PC-3 (cell line): ENCODE data around the gene NCOA7. TPM values are rescaled to one million over a fixed set of nuclear protein-coding genes. Genes with fewer than 3 reads are reported as not detected.
"Not testable (repeated sequence)": the region's sequence is repeated elsewhere in the genome, so short reads cannot be mapped to it uniquely, and the experiment has no call there.

Source experiments
- ATAC-seq: fragments of 200-7000 bp; cut with Tn5 transposase; 2 replicates; pipeline ENCODE4 v1.9.1; 2020; ENCODE audit warnings: mild to moderate bottlenecking, moderate library complexity
- BruUV-seq: library from RNA; stranded (reverse); fragments of 400-500 nt; replicated peaks from 2 replicates; lab custom pipeline; 2021; lab: Mats Ljungman, UMichigan
- CTCF ChIA-PET: fragments of 300-600 bp; sonication (Branson Sonifier 250); formaldehyde crosslinking; loops from one replicate; lab custom pipeline; 2022; ENCODE audit warnings: antibody characterized with exemption; lab: Charles Lee
- POLR2A ChIA-PET: fragments of 300-600 bp; sonication (Branson Sonifier 250); formaldehyde crosslinking; loops from one replicate; lab custom pipeline; 2022; ENCODE audit warnings: antibody characterized with exemption; ENCODE audit not compliant: unreplicated experiment; lab: Charles Lee
- DNase-seq: peaks from one replicate; pipeline ENCODE4 v3.0.0-alpha.2; 2015
- H2AFZ ChIP-seq: fragments of 300-600 bp; sonication (generic); 2 replicates; pipeline ENCODE4 v1.6.0; 2016; ENCODE audit warnings: antibody characterized with exemption, low read length
- H3F3A ChIP-seq: fragments of 300-600 bp; sonication (generic); one replicate; pipeline ENCODE4 v1.6.0; 2017; ENCODE audit warnings: antibody characterized with exemption, low read length, control low read depth, mild to moderate bottlenecking; ENCODE audit not compliant: unreplicated experiment
- H3K27ac ChIP-seq: fragments of 300-600 bp; sonication (generic); 2 replicates; pipeline ENCODE4 v1.5.1; 2016; ENCODE audit warnings: mild to moderate bottlenecking, low read length
- H3K27me3 ChIP-seq: fragments of 300-600 bp; sonication (generic); 2 replicates; pipeline ENCODE4 v1.6.1; 2016; ENCODE audit warnings: low read length, mixed read lengths
- H3K36me3 ChIP-seq: fragments of 300-600 bp; sonication (generic); 2 replicates; pipeline ENCODE4 v1.6.1; 2016; ENCODE audit warnings: low read depth, mixed run types, low read length, mixed read lengths
- H3K4me1 ChIP-seq: fragments of 300-600 bp; sonication (generic); 2 replicates; pipeline ENCODE4 v1.5.1; 2016; ENCODE audit warnings: low read length; ENCODE audit not compliant: insufficient read depth
- H3K4me2 ChIP-seq: fragments of 300-600 bp; sonication (generic); 2 replicates; pipeline ENCODE4 v1.6.0; 2016; ENCODE audit warnings: low read length
- H3K4me3 ChIP-seq: fragments of 300-600 bp; sonication (generic); 2 replicates; pipeline ENCODE4 v1.5.1; 2016; ENCODE audit warnings: mild to moderate bottlenecking, low read length, mixed read lengths
- H3K79me2 ChIP-seq: fragments of 300-600 bp; sonication (generic); 2 replicates; pipeline ENCODE4 v1.6.1; 2017; ENCODE audit warnings: low read length, mixed read lengths
- H3K9ac ChIP-seq: fragments of 300-600 bp; sonication (generic); 2 replicates; pipeline ENCODE4 v1.6.0; 2016; ENCODE audit warnings: mild to moderate bottlenecking, low read length
- H3K9me2 ChIP-seq: fragments of 300-600 bp; sonication (generic); replicated peaks from 2 replicates; pipeline ENCODE4 v1.6.1; 2016; ENCODE audit warnings: mixed run types, low read length, mixed read lengths
- H3K9me3 ChIP-seq: fragments of 300-600 bp; sonication (generic); 2 replicates; pipeline ENCODE4 v1.6.1; 2016; ENCODE audit warnings: low read length, mixed read lengths
- H4K20me1 ChIP-seq: fragments of 300-600 bp; sonication (generic); 2 replicates; pipeline ENCODE4 v1.6.1; 2016; ENCODE audit warnings: low read length, mixed read lengths
- CTCF ChIP-seq: fragments of 300-600 bp; sonication (generic); conservative IDR thresholded peaks from 2 replicates; pipeline ENCODE4 v1.5.1; 2017; ENCODE audit warnings: antibody characterized with exemption, low read depth, mild to moderate bottlenecking, low read length
- EZH2 ChIP-seq: fragments of 300-600 bp; sonication (generic); IDR thresholded peaks from one replicate; pipeline ENCODE4 v1.6.1; 2017; ENCODE audit warnings: antibody characterized with exemption, mild to moderate bottlenecking, low read length; ENCODE audit not compliant: unreplicated experiment
- EZH2phosphoT487 ChIP-seq: fragments of 300-600 bp; sonication (generic); IDR thresholded peaks from 2 replicates; pipeline ENCODE4 v1.6.1; 2018; ENCODE audit warnings: mild to moderate bottlenecking, antibody characterized with exemption, low read length, borderline replicate concordance
- intact Hi-C: fragments of 100-400 bp; cut with micrococcal nuclease; formaldehyde crosslinking; loops from 2 replicates; pipeline ENCODE4 v1.9.0; 2023
- total RNA-seq: library from RNA; depleted of rRNA; stranded (reverse); fragments of >200 nt; gene quantifications from 2 replicates; pipeline ENCODE4 v1.2.3, GENCODE V29; 2014

NCOA7 gene
- total RNA-seq, 1 experiment from 2014 or later: 13.4 TPM

- ATAC-seq (no peak), DNase-seq (no peak)
- CTCF ChIA-PET: no interaction called here
- H3K27ac ChIP-seq: no peak overlapping the region
- peaks cover 43% of the 10 kb centered on the region for H3K4me1 ChIP-seq
- H3K4me2 ChIP-seq: no peak overlapping the region
- H3K9me2 ChIP-seq: no peaks in the 10 kb centered on the region
- no peak overlapping the region for H2AFZ ChIP-seq
- H3K9ac ChIP-seq: no peak overlapping the region
- intact Hi-C loops: no loop called here
- no peak for TF ChIP-seq EZH2
- no peak for TF ChIP-seq CTCF
- TF ChIP-seq EZH2phosphoT487: no peak
- no peaks in the 10 kb centered on the region for H3K27me3 ChIP-seq
- no peaks in the 10 kb centered on the region for H4K20me1 ChIP-seq
- H3K9me3 ChIP-seq: no peaks in the 10 kb centered on the region
- no peaks in the 10 kb centered on the region for H3K79me2 ChIP-seq
- no peaks in the 10 kb centered on the region for H3F3A ChIP-seq
- no TSS peak for BruUV-seq
- no peaks in the 10 kb centered on the region for H3K36me3 ChIP-seq
- no peak overlapping the region for H3K4me3 ChIP-seq
- POLR2A ChIA-PET: no interaction called here
Measured at GRCh38 chr6:125948455-125948854, 157.7 kb downstream of the NCOA7 start.

- H3K27me3 ChIP-seq: no peaks in the 10 kb centered on the region
- no peak for ATAC-seq
- H3K9me2 ChIP-seq: no peaks in the 10 kb centered on the region
- intact Hi-C loops: no loop called here
- H3K9me3 ChIP-seq: no peaks in the 10 kb centered on the region
- H2AFZ ChIP-seq: no peak overlapping the region
- no TSS peak for BruUV-seq
- H3K4me2 ChIP-seq: no peak overlapping the region
- H3K36me3 ChIP-seq: no peaks in the 10 kb centered on the region
- no peak for DNase-seq
- TF ChIP-seq EZH2 (no peak), EZH2phosphoT487 (no peak), CTCF (no peak)
- no peaks in the 10 kb centered on the region for H4K20me1 ChIP-seq
- no peaks in the 10 kb centered on the region for H3K79me2 ChIP-seq
- H3K4me3 ChIP-seq: no peak overlapping the region
- no peak overlapping the region for H3K27ac ChIP-seq
- H3K9ac ChIP-seq: no peak overlapping the region
- H3K4me1 ChIP-seq: peaks cover 37% of the 10 kb centered on the region
- no peaks in the 10 kb centered on the region for H3F3A ChIP-seq
- CTCF ChIA-PET: no interaction called here
- POLR2A ChIA-PET: no interaction called here
Measured at GRCh38 chr6:125949069-125949468, 158.3 kb downstream of the NCOA7 start.

GRCh38 chr6:125950293-125950692 is 159.5 kb downstream of the NCOA7 start:
- no peak overlapping the region for H3K9ac ChIP-seq
- no peaks in the 10 kb centered on the region for H4K20me1 ChIP-seq
- peaks cover 25% of the 10 kb centered on the region for H3K4me1 ChIP-seq
- H3K4me2 ChIP-seq: no peak overlapping the region; the same call in 1 of the 2 replicates
- no peaks in the 10 kb centered on the region for H3K9me3 ChIP-seq
- H3K79me2 ChIP-seq: no peaks in the 10 kb centered on the region
- no peak overlapping the region for H3K4me3 ChIP-seq
- ChIA-PET CTCF (no interaction called here), POLR2A (no interaction called here)
- no peaks in the 10 kb centered on the region for H3K9me2 ChIP-seq
- no peaks in the 10 kb centered on the region for H3K36me3 ChIP-seq
- no TSS peak for BruUV-seq
- H3K27ac ChIP-seq: no peak overlapping the region
- ATAC-seq (peak; percentile 66), DNase-seq (peak; percentile 60)
- H2AFZ ChIP-seq: no peak overlapping the region
- H3K27me3 ChIP-seq: no peaks in the 10 kb centered on the region
- no peaks in the 10 kb centered on the region for H3F3A ChIP-seq
- intact Hi-C loops: loop anchor here (5.0 kb wide), 1 partner anchor 33 kb away; no protein-coding TSS in a partner anchor
- TF ChIP-seq EZH2: no peak
- no peak for TF ChIP-seq EZH2phosphoT487
- TF ChIP-seq CTCF: no peak

- H3K27ac ChIP-seq, H3K79me2 ChIP-seq, ATAC-seq, DNase-seq, H3K9me2 ChIP-seq, H4K20me1 ChIP-seq, BruUV-seq, H3K27me3 ChIP-seq, H3F3A ChIP-seq, H2AFZ ChIP-seq, CTCF ChIA-PET, H3K36me3 ChIP-seq, H3K9ac ChIP-seq, POLR2A ChIA-PET, H3K4me3 ChIP-seq, H3K4me2 ChIP-seq, H3K9me3 ChIP-seq: not testable (repeated sequence)
- H3K4me1 ChIP-seq: peaks cover 21% of the 10 kb centered on the region
- intact Hi-C loops: loop anchor here (5.0 kb wide), 1 partner anchor 33 kb away; no protein-coding TSS in a partner anchor
Measured at GRCh38 chr6:125950716-125951115, 160.0 kb downstream of the NCOA7 start.
